Uterus (tissue), 2 donors: Measurements from ENCODE around the gene OR51A2.
A peak's percentile ranks its signal among the peaks of the same experiment; 100 is the strongest.

Experiments used
- CTCF ChIP-seq, 4 experiments: fragments of 200-600 bp in 2 of 4; fragments of 450-650 bp in 2 of 4; sonication (generic) in 2 of 4; IDR thresholded peaks; one replicate each; pipeline ENCODE4 v1.5.1; 2016 to 2019; ENCODE audit warnings: antibody characterized with exemption in 4 of 4, mild to moderate bottlenecking in 2 of 4, moderate library complexity in 1 of 4
- POLR2A ChIP-seq, 2 donors: fragments of 450-650 bp; IDR thresholded peaks; one replicate each; pipeline ENCODE4 v1.6.1; 2016; ENCODE audit warnings: antibody characterized with exemption in 2 of 2, mild to moderate bottlenecking in 1 of 2, moderate library complexity in 1 of 2

- TF ChIP-seq CTCF (IDR thresholded peaks at IDR 0.05) (peak; percentile 39 to 47 (median 40)), POLR2A (IDR thresholded peaks at IDR 0.05) (no peak)
These were observed 49.1 kb upstream of the OR51A2 start for GRCh38 chr11:5004424-5005274.
